PC-9 (cell line): ENCODE measurements around the gene RADIL. TPM values are rescaled to one million over a fixed set of nuclear protein-coding genes. Genes with fewer than 3 reads are reported as not detected.

ENCODE experiments used
- BruUV-seq: library from RNA; stranded (reverse); fragments of 400-500 nt; replicated peaks from 2 replicates; lab custom pipeline; 2021; lab: Mats Ljungman, UMichigan
- CTCF ChIA-PET: fragments of 300-600 bp; sonication (Branson Sonifier 250); formaldehyde crosslinking; loops from one replicate; lab custom pipeline; 2022; ENCODE audit warnings: antibody characterized with exemption; lab: Charles Lee
- POLR2A ChIA-PET: fragments of 300-600 bp; sonication (Branson Sonifier 250); formaldehyde crosslinking; loops from one replicate; lab custom pipeline; 2022; ENCODE audit warnings: antibody characterized with exemption; ENCODE audit not compliant: unreplicated experiment; lab: Charles Lee
- DNase-seq, 2 experiments: peaks; one replicate each; pipeline versions ENCODE4 v3.0.0 to v3.0.0-alpha.2; 2015 to 2022; ENCODE audit warnings: mixed read lengths in 1 of 2
- H2AFZ ChIP-seq: fragments of 200-600 bp; sonication (generic); 2 replicates; pipeline ENCODE4 v1.8.1; 2017; ENCODE audit warnings: antibody characterized with exemption
- H3F3A ChIP-seq: fragments of 200-600 bp; sonication (generic); 2 replicates; pipeline ENCODE4 v1.8.1; 2017; ENCODE audit warnings: antibody characterized with exemption, mild to moderate bottlenecking, low read depth; ENCODE audit not compliant: insufficient read depth
- H3K27ac ChIP-seq: fragments of 200-600 bp; sonication (generic); 2 replicates; pipeline ENCODE4 v1.6.1; 2016; ENCODE audit warnings: mixed run types
- H3K27me3 ChIP-seq: fragments of 200-600 bp; sonication (generic); 2 replicates; pipeline ENCODE4 v1.6.1; 2016; ENCODE audit warnings: low read depth, mixed run types; ENCODE audit not compliant: insufficient read depth
- H3K36me3 ChIP-seq: fragments of 200-600 bp; sonication (generic); 2 replicates; pipeline ENCODE4 v1.6.1; 2016; ENCODE audit warnings: low read depth, mixed run types
- H3K4me1 ChIP-seq: fragments of 200-600 bp; sonication (generic); replicated peaks from 2 replicates; pipeline ENCODE4 v1.6.1; 2016; ENCODE audit warnings: mixed run types; ENCODE audit not compliant: insufficient read depth
- H3K4me2 ChIP-seq: fragments of 200-600 bp; sonication (generic); 2 replicates; pipeline ENCODE4 v1.6.1; 2017; ENCODE audit warnings: mixed run types
- H3K4me3 ChIP-seq: fragments of 200-600 bp; sonication (generic); 2 replicates; pipeline ENCODE4 v1.6.1; 2016; ENCODE audit warnings: mixed run types
- H3K79me2 ChIP-seq: fragments of 200-600 bp; sonication (generic); 2 replicates; pipeline ENCODE4 v1.6.1; 2017; ENCODE audit warnings: low read depth, mixed run types
- H3K9me2 ChIP-seq: fragments of 200-600 bp; sonication (generic); 2 replicates; pipeline ENCODE4 v1.8.1; 2017; ENCODE audit warnings: mild to moderate bottlenecking; ENCODE audit not compliant: insufficient read depth
- H3K9me3 ChIP-seq: fragments of 200-600 bp; sonication (generic); 2 replicates; pipeline ENCODE4 v1.8.1; 2016; ENCODE audit warnings: low read depth; ENCODE audit not compliant: insufficient read depth
- H4K20me1 ChIP-seq: fragments of 200-600 bp; sonication (generic); 2 replicates; pipeline ENCODE4 v1.8.1; 2017; ENCODE audit not compliant: insufficient read depth
- CTCF ChIP-seq: fragments of 200-600 bp; sonication (generic); conservative IDR thresholded peaks from 2 replicates; pipeline ENCODE4 v1.6.1; 2017; ENCODE audit warnings: mixed run types, antibody characterized with exemption, mild to moderate bottlenecking, moderate library complexity
- EZH2 ChIP-seq: fragments of 200-600 bp; sonication (generic); IDR thresholded peaks from 2 replicates; pipeline ENCODE4 v1.8.0; 2017; ENCODE audit warnings: antibody characterized with exemption, low read depth
- intact Hi-C: fragments of 100-400 bp; cut with micrococcal nuclease; formaldehyde crosslinking; loops from one replicate; pipeline ENCODE4 v1.10.0; 2022; ENCODE audit not compliant: unreplicated experiment
- total RNA-seq: library from RNA; stranded (reverse); gene quantifications from 2 replicates; pipeline ENCODE4 v1.2.3, GENCODE V29; 2021

The RADIL gene
- total RNA-seq, 1 experiment from 2014 or later = 0.35 TPM

- POLR2A ChIA-PET = no interaction called here
- H3K9me3 ChIP-seq = no peaks in the 10 kb centered on the region
- H3K9me2 ChIP-seq = no peaks in the 10 kb centered on the region
- no peak for DNase-seq
- TF ChIP-seq EZH2 (no peak), CTCF (no peak)
- no peak overlapping the region for H3K4me3 ChIP-seq
- no peaks in the 10 kb centered on the region for H4K20me1 ChIP-seq
- intact Hi-C loops = no loop called here
- no TSS peak for BruUV-seq
- CTCF ChIA-PET = no interaction called here
- H2AFZ ChIP-seq = no peak overlapping the region
- no peaks in the 10 kb centered on the region for H3F3A ChIP-seq
- H3K4me1 ChIP-seq = no peaks in the 10 kb centered on the region
- peaks cover 97% of the 10 kb centered on the region for H3K27me3 ChIP-seq
- H3K79me2 ChIP-seq = no peaks in the 10 kb centered on the region
- H3K4me2 ChIP-seq = no peak overlapping the region
- H3K27ac ChIP-seq = no peak overlapping the region
- no peaks in the 10 kb centered on the region for H3K36me3 ChIP-seq
These were observed 20.8 kb upstream of the RADIL start for GRCh38 chr7:4904346-4904745.

- no peaks in the 10 kb centered on the region for H3K79me2 ChIP-seq
- no peaks in the 10 kb centered on the region for H3F3A ChIP-seq
- ChIA-PET POLR2A (no interaction called here), CTCF (no interaction called here)
- no peaks in the 10 kb centered on the region for H3K9me3 ChIP-seq
- peaks cover 82% of the 10 kb centered on the region for H3K27me3 ChIP-seq
- H3K4me1 ChIP-seq = no peaks in the 10 kb centered on the region
- intact Hi-C loops = no loop called here
- no peak for TF ChIP-seq CTCF
- TF ChIP-seq EZH2 = no peak
- no peak for DNase-seq
- no peak overlapping the region for H3K27ac ChIP-seq
- H3K9me2 ChIP-seq = no peaks in the 10 kb centered on the region
- no peak overlapping the region for H3K4me2 ChIP-seq
- no peak overlapping the region for H2AFZ ChIP-seq
- no peak overlapping the region for H3K4me3 ChIP-seq
- H4K20me1 ChIP-seq = no peaks in the 10 kb centered on the region
- no peaks in the 10 kb centered on the region for H3K36me3 ChIP-seq
- BruUV-seq = no TSS peak
These were observed 12.2 kb upstream of the RADIL start for GRCh38 chr7:4895766-4896165.

GRCh38 chr7:4894482-4894881, 11.0 kb upstream of the RADIL start:
- no peaks in the 10 kb centered on the region for H3K4me1 ChIP-seq
- POLR2A ChIA-PET = no interaction called here
- H3K79me2 ChIP-seq = no peaks in the 10 kb centered on the region
- DNase-seq = no peak
- H3K36me3 ChIP-seq = no peaks in the 10 kb centered on the region
- H3K9me2 ChIP-seq = no peaks in the 10 kb centered on the region
- TF ChIP-seq EZH2 = no peak
- TF ChIP-seq CTCF = no peak
- no peak overlapping the region for H3K4me2 ChIP-seq
- H3K4me3 ChIP-seq = no peak overlapping the region
- no peaks in the 10 kb centered on the region for H3F3A ChIP-seq
- CTCF ChIA-PET = interaction anchor here (0.6 kb wide), 1 partner anchor 364 kb away, joined by 3 read pairs; no protein-coding TSS in a partner anchor
- H4K20me1 ChIP-seq = no peaks in the 10 kb centered on the region
- H2AFZ ChIP-seq = no peak overlapping the region
- BruUV-seq = no TSS peak
- H3K27ac ChIP-seq = no peak overlapping the region
- H3K27me3 ChIP-seq = peaks cover 82% of the 10 kb centered on the region
- H3K9me3 ChIP-seq = no peaks in the 10 kb centered on the region
- intact Hi-C loops = no loop called here
